ENCODE results near the gene PROB1. TPM values are rescaled to one million over a fixed set of nuclear protein-coding genes. Genes with fewer than 3 reads are reported as not detected.

Gene PROB1
- total and polyA plus RNA-seq, 2 of the 8 experiments (the other 6 are each of a cell fraction or from before 2014, with no cell fraction given) = 0.89 to 3.1 TPM

- TF ChIP-seq NRF1 (IDR thresholded peaks at IDR 0.05; ENCODE audit: low read depth, low read length) = no peak
Observed at GRCh38 chr5:139416651-139417050, 21.7 kb upstream of the PROB1 start (continued).

- no peak overlapping the region for H2AK5ac ChIP-seq (ENCODE audit: low read depth, low read length)
- no peaks in the 10 kb centered on the region for H3K27me3 ChIP-seq (replicated peaks in 1 of 4; ENCODE audit: control insufficient read depth in 3 of 4, extremely low read depth in 1 of 4, insufficient read depth in 3 of 4, low read length in 3 of 4)
- no peaks in the 10 kb centered on the region for H3K79me1 ChIP-seq (ENCODE audit: low read depth, low read length)
- no peak overlapping the region for H3K27ac ChIP-seq (ENCODE audit: low read depth, low read length)
- ChIA-PET CTCF (ENCODE audit: partially characterized antibody) (interaction anchor here (1.5 kb wide), 1 partner anchor 98 kb away, joined by 6 read pairs; no protein-coding TSS in a partner anchor), POLR2A (ENCODE audit: partially characterized antibody) (interaction anchor here (0.8 to 1.4 kb wide), 4 partner anchors 9 to 102 kb away, joined by 3 to 4 read pairs (median 4); no protein-coding TSS in a partner anchor)
- no peak overlapping the region for H4K8ac ChIP-seq (ENCODE audit: extremely low read depth, insufficient read depth, low read length)
- H2AFZ ChIP-seq (ENCODE audit: low read length) = no peak overlapping the region
- H3K79me2 ChIP-seq (ENCODE audit: control insufficient read depth in 1 of 2, insufficient read depth in 2 of 2, low read length in 2 of 2) = no peaks in the 10 kb centered on the region
- no peak overlapping the region for H2BK15ac ChIP-seq (ENCODE audit: low read length)
- FAIRE-seq (no peak), DNase-seq (ENCODE audit: low read depth in 1 of 2, low spot score in 2 of 2) (no peak)
- no peak overlapping the region for H3K9ac ChIP-seq (replicated peaks in 1 of 4; ENCODE audit: extremely low read depth in 1 of 4, low read depth in 3 of 4, low read length in 3 of 4)
- no peak overlapping the region for H4K91ac ChIP-seq (replicated peaks; ENCODE audit: insufficient read length, low read length)
- peaks cover 4 to 9% (median 6%) of the 10 kb centered on the region in 4 experiments; a peak in 4 of 7 replicates for H3K4me1 ChIP-seq (replicated peaks in 1 of 4; ENCODE audit: control insufficient read depth in 3 of 4, insufficient read depth in 4 of 4, low read length in 3 of 4)
- H3K14ac ChIP-seq (ENCODE audit: insufficient read length) = no peak overlapping the region
- no peak overlapping the region for H3K4me3 ChIP-seq (ENCODE audit: extremely low read depth in 1 of 4, insufficient read depth in 2 of 4, low read depth in 3 of 4, low read length in 4 of 4)
- no peak overlapping the region for H2BK12ac ChIP-seq (ENCODE audit: low read depth, low read length)
- H2BK120ac ChIP-seq (replicated peaks; ENCODE audit: low read depth, low read length) = no peak overlapping the region
- no peak overlapping the region for H2BK20ac ChIP-seq (ENCODE audit: low read length)
- no peak overlapping the region for H3K23ac ChIP-seq (ENCODE audit: insufficient read length)
- no peak overlapping the region for H3K18ac ChIP-seq (ENCODE audit: extremely low read depth, low read length)
- H2BK5ac ChIP-seq (ENCODE audit: low read depth, low read length) = no peak overlapping the region
- H3K4me2 ChIP-seq (ENCODE audit: insufficient read depth in 1 of 2, low read depth in 2 of 2, low read length in 2 of 2) = no peak overlapping the region
- peaks cover 2 to 21% (median 6%) of the 10 kb centered on the region in 4 experiments; a peak in 5 of 8 replicates for H3K36me3 ChIP-seq (ENCODE audit: control insufficient read depth in 2 of 4, insufficient read depth in 4 of 4, low read length in 3 of 4)
- H3K56ac ChIP-seq (replicated peaks; ENCODE audit: insufficient read length, low read depth, low read length) = no peak overlapping the region
- H4K5ac ChIP-seq (ENCODE audit: insufficient read length, low read depth, low read length) = no peak overlapping the region
- no peaks in the 10 kb centered on the region for H3K9me3 ChIP-seq (ENCODE audit: insufficient read depth in 2 of 2, low read depth in 1 of 2, low read length in 1 of 2)
- no peaks in the 10 kb centered on the region for H4K20me1 ChIP-seq (replicated peaks in 1 of 2; ENCODE audit: control insufficient read depth in 1 of 2, insufficient read depth in 2 of 2, low read length in 2 of 2)
- no peak overlapping the region for H3K4ac ChIP-seq (replicated peaks; ENCODE audit: insufficient read length, low read depth, low read length)
- no peaks in the 10 kb centered on the region for H3K23me2 ChIP-seq (ENCODE audit: low read depth, low read length)
- TF ChIP-seq CEBPB (IDR thresholded peaks at IDR 0.05; ENCODE audit: low read depth, low read length) = no peak
- TF ChIP-seq RNF2 (IDR thresholded peaks at IDR 0.05; ENCODE audit: borderline replicate concordance, low read depth, low read length, missing control alignments, poor library complexity, severe bottlenecking) = no peak
- no peak for TF ChIP-seq EP300 (IDR thresholded peaks at IDR 0.05; ENCODE audit: borderline replicate concordance in 1 of 2, low read depth in 2 of 2, low read length in 2 of 2)
- TF ChIP-seq YY1 (IDR thresholded peaks at IDR 0.05; ENCODE audit: low read depth, low read length) = no peak
- TF ChIP-seq NANOG (IDR thresholded peaks at IDR 0.05; ENCODE audit: insufficient read depth, low read depth, low read length, poor library complexity, severe bottlenecking) = no peak
- no peak for TF ChIP-seq RAD21 (IDR thresholded peaks at IDR 0.05 in 1 of 2, conservative IDR thresholded peaks at IDR 0.05 in 1 of 2; ENCODE audit: low read depth in 2 of 2, low read length in 2 of 2)
- no peak for TF ChIP-seq CREB1 (IDR thresholded peaks at IDR 0.05)
- TF ChIP-seq, protein P1, sequence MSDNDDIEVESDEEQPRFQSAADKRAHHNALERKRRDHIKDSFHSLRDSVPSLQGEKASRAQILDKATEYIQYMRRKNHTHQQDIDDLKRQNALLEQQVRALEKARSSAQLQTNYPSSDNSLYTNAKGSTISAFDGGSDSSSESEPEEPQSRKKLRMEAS (IDR thresholded peaks at IDR 0.05) = no peak
- no peak for TF ChIP-seq POLR2A (IDR thresholded peaks at IDR 0.05; ENCODE audit: control extremely low read depth in 1 of 2, low read depth in 2 of 2, low read length in 2 of 2)
- TF ChIP-seq TAF1 (IDR thresholded peaks at IDR 0.05; ENCODE audit: low read depth, low read length) = no peak
- no peak for TF ChIP-seq JUN (IDR thresholded peaks at IDR 0.05; ENCODE audit: low read depth, low read length)
- no peak for TF ChIP-seq CTBP2 (IDR thresholded peaks at IDR 0.05; ENCODE audit: borderline replicate concordance, insufficient read depth, insufficient read length, low read length)
Observed at GRCh38 chr5:139415869-139416268, 21.0 kb upstream of the PROB1 start.
